ENCODE data around the gene DNPEP.

DNA sequence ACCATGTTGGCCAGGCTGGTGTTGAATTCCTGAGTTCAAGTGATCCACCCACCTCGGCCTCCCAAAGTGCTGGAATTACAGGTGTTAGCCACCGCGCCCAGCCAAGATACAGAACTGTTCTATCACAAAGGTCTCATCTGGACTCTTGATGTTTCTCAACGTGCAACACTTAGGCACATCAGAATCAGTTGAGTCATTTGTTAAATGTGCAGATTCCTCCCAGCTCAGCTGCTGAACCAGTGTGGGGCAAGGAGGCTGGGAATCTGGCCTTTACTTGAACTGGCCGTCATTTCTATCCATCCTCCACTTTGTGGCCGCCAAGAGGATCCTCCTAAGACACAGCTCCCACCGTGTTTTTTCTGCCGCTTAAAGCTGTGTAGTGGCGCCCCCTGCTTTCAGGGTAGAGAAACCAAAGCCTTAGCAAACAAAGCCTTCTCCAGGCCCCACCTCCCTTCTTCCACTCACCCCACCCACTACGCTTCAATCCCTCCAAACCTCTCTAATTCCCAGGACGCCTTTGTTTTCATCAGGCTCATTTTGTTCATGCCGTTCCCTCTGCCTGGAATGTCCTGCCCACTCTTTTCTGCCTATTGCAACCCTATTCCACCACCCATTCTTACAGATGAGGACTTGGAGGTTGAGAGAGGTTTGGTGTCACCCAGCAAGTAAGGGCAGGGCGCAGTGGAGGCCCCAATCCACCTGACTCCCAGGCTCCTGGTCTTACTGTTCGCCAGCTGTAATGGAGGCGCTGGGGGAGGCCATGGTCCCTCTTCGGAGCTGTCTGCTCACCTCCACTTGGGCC, 46.2 kb upstream of the DNPEP start:
- TF ChIP-seq, protein P1, sequence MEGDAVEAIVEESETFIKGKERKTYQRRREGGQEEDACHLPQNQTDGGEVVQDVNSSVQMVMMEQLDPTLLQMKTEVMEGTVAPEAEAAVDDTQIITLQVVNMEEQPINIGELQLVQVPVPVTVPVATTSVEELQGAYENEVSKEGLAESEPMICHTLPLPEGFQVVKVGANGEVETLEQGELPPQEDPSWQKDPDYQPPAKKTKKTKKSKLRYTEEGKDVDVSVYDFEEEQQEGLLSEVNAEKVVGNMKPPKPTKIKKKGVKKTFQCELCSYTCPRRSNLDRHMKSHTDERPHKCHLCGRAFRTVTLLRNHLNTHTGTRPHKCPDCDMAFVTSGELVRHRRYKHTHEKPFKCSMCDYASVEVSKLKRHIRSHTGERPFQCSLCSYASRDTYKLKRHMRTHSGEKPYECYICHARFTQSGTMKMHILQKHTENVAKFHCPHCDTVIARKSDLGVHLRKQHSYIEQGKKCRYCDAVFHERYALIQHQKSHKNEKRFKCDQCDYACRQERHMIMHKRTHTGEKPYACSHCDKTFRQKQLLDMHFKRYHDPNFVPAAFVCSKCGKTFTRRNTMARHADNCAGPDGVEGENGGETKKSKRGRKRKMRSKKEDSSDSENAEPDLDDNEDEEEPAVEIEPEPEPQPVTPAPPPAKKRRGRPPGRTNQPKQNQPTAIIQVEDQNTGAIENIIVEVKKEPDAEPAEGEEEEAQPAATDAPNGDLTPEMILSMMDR (conservative IDR thresholded peaks at IDR 0.05), result no peak; the same call in 1 of the 2 replicates
- TF ChIP-seq ZFX (IDR thresholded peaks at IDR 0.05), result no peak

All from C4-2B (cell line).